ENCODE results near the gene FAR2.
"Not testable (repeated sequence)": the region's sequence is repeated elsewhere in the genome, so short reads cannot be mapped to it uniquely, and the experiment has no call there.

Gene FAR2

DNA sequence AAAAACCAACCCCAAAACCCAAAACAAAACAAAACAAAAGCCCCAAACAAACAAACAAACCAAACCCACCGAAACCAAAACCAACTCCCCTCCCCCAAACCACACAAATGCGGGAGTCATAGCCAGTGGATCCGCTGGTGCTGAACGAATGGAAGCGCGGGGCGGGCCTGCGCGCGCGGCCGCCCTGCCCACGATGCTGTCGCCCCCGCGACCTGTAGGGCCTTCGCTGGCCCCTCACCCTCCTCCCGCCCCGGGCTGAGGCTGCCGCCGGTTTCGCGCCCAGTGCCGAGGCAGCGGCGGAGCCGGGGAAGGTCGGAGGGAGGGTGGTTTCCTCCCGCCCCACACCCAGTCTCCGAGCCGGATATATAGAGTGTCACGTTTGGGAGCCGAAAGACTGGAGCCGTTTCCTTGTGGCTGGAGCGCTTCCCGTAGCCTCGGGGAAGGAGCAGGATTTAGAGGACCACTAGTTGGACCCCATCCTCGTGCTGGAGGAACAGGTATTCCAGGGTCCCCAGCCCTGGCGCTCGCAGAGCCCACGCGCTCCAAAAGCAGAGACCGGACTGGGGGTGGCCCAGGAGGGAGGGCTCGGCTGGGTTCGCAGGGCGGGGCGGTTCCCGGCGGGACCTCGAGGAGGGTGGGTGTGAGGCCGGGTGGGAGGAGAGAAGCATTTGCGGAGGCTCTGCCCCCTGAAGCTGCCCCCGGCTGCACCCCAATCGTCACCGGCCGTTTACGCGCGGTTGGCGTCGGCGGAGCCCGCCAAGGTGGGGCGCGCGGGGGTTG lies at the start of gene FAR2:
TSS of gene FAR2 (plus strand) at position 368 of the 780 bp plus-strand sequence. CDS start 121,172 bp downstream, outside the sequence.
- no peak for DNase-seq

DNA sequence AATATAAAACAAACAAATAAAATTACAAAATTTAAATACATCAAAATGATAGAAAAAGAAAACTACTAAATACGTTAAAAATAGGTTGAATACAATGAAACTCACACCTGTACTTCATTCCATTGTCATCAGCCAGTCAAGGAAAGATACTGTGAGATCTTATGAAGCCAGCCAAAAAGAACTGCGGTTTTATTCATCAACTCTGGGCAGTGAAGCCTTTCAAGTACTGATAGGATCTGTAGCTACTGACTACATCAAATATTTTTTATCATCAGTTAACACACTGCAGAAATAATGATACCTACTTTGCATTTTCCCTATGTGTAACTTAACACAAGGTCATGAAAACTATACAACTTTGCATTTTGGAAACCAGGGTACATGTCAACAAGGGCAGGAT lies 46.3 kb upstream of the FAR2 start:
- DNase-seq = no peak

DNA sequence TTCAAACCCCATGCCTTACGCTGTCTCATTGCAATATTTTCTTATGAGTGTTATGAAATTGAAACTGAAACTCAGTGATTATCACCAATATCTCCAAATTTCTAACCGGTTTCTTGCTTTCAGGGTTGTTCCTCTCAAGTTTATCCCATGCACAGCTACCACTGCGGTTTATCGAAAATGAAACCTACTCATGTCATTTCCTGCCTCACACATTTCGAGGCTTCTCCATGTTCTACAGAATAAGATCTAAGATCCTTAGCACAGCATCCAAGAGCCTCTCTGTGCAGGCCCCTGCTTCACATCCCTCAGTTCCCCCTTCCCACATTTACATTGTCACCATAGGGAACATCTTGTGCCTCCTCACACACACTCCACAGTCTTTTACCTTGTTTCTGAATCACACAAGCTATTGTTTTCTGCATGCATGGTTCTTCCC lies 45.5 kb upstream of the FAR2 start:
- no peak for DNase-seq

DNA sequence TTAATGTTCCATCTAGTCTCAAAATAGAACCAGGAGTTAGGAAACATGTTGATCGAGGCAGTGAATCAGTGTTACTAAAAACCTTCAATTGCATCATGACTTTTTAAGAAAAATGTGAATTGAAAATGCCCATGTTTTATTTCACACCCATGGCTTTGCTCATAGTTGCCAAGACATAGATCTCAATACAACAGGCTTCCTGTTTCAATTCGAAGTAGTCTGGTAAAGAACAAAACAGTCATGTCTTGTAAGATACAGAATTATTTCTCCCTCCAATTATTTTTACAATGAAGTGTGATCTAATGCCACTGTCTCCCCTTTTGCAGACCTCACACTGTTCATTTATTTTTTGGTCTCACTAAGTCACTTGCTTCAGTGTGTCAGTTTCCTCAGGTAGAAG lies 44.6 kb upstream of the FAR2 start:
- no peak for DNase-seq

DNA sequence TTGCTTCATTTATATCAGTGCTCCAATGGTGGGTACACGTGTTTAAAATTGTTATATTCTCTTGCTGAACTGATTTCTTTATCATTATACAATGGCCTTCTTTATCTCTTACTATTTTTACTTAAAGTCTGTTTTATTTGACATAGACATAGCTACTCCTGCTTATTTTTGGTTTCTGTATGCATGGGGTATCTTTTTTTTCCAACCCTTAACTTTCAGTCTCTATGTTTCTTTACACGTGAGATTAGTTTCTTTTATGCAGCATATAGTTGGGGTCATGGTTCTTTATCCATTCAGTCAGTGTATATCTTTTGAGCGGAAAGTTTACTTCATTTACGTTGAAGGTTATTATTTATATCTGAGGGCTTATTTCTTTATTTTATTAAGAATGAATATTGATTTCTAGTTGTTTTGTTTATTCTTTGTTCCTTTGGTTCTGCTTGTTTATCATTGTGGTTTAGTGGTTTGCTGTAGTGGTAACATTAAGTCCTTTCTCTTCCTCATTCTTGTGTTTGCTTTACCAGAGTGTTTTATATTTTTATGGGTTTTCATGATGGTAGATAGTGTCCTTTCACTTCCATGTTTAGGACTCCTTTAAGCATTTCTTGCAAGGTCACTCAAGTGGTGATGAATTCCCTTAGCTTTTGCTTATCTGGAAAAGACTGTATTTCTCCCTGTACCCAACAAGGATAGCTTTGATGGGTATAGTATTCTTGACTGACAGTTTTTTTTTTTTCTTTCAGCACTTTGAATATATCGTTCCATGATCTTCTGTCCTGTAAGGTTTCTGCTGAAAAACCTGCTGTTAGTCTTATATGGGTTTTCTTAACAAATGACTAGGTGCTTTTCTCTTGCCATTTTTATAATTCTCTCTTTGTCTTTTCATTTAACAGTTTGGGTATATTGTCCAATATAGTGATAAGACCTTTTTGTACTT lies 38.3 kb upstream of the FAR2 start:
- no peak for DNase-seq

DNA sequence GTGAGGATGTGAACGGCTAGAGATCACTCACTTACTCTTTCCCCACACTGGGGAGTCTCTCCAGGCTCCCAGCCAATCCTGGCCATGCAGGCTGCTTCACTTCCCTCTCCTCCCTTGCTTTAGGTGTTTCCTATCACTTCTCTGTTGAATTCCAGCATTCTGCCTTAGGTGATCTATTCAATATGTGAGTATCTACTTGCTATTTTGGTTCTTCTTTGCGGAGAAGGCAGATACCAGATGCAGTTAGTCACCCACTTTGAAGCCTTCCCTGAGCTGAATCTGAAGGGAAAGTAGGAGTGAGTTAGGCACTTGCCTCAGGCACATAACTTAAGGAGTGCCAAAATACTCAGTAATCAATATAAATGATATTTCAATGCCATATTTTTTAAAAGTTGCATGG lies 36.0 kb upstream of the FAR2 start:
- no peak for DNase-seq

DNA sequence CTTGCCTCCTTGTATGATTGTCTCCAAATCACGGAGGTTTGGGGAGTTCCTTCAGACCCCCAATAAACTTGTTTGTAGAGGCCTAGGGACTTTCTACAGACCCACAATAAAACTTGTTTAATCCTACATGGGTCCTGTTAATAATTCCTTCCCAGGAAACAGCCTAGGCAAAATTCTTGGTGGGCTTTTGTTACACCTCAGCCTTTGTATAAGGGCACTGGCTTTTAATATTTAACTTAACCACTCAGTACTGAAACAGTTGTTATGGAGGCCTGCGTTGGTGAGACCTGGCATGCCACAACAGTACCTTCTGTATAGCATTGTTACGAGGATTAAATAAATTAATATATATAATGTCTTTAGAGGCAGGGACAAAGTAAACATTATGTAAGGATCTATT lies 32.7 kb upstream of the FAR2 start:
- DNase-seq = no peak

DNA sequence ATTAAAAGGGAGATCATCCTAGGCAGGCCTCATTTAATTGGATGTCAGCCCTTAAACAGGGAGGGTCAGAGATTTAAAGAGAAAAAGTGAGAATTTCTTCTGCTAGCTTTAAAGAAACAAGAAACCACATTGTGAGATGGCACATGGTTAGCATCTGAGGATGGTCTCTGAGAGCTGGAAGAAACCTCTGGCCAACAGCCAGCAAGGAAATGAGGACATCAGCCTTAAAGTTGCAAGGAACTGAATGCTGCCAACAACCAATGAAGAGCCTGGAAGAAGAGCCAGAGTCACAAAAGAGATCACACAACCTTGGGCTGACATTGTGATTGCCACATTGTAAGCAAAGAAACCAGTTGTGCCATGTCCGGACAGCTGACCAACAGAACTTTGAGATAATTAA lies 17.5 kb upstream of the FAR2 start:
- DNase-seq = no peak

DNA sequence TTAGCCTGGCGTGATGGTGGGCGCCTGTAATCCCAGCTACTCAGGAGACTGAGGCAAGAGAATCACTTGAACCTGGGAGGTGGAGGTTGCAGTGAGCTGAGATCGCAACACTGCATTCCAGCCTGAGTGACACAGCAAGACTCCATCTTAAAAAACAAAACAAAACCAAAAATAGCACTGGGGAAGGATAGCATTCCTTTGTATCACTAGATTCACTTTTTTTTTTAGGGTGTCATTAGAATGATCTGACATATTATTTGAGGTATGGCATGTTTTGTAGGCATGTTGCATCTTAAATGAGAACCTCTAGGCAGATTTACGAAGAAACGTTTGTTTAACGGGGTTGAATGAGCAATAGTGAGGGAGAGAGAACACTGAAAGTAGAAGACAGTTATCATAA lies 16.8 kb upstream of the FAR2 start:
- DNase-seq = no peak

DNA sequence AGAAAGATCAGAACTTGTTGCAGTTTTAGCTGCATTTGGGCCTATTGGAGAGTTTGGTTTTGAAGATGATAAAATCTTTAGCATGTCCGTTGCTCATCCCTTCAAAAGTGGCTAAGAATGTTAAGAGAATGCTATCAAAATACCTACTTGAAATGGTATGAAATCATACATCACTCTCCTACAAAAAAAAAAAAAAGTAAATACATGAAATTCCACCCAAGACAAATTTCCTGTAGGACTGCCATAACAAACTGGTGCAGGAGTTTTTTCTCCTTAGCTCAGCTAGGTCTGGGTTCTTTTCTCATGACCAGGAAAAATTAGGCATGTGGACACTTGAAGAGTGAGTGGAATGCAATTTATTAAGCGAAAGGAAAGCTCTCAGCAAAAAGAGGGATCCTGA lies 15.9 kb upstream of the FAR2 start:
- DNase-seq = no peak

DNA sequence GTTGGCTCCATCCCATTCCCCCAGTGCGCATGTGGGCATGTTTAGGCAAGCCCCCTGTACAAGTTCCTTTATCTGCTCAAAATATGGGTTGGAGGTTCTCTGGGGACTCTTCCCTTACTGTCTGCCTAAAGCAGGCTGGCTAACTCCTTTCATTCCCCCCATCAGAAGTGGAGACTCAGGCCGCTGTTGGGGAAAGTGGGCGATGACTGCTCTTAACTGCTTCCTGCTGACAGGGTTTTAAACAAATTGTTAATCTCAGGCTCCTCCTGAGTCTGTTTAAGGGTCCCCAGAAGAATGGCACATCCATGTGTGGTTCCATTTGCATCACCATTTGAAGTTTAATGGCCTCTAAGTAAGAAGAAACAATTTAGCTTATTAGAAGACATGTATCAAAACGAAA lies 15.4 kb upstream of the FAR2 start:
- no peak for DNase-seq

DNA sequence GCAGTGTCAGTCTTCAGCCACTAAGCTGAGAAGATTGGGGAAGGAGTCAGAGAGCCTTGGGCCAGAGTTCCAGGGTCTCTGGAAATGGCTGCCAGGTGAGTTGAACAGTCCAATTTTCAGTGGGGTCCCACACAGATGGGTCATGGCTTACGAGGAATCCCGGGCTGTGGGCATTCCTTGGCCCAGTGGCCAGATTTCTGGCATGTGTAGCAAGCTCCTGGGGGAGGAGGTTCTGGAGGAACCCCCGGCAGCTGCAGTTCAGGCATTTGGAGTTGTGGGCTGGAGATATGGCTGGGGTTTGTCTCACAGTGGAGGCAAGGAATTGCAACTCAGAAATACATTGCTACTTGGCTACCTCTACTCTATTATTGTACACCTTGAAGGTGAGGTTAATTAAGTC lies 10.8 kb upstream of the FAR2 start:
- not testable (repeated sequence) for DNase-seq

DNA sequence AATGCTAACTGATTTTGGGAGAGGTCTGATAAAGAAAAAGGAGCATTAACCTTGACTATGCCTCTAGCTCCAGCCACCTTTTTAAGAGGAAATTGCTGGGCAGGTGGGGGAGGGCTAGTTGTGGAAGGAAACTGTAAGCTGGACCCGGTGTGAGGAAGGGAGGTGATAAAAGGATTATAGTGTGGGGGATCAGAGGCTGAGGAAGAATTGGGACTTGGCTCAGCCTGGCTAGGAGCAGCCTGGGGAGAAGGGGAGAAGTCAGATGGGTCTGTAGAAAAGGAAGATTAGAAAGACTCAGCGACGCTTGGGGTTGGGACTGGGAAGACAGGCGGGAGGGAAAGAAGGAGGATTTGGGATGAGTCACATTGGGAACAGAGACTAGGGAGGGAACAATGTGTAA lies 10.2 kb upstream of the FAR2 start:
- not testable (repeated sequence) for DNase-seq

DNA sequence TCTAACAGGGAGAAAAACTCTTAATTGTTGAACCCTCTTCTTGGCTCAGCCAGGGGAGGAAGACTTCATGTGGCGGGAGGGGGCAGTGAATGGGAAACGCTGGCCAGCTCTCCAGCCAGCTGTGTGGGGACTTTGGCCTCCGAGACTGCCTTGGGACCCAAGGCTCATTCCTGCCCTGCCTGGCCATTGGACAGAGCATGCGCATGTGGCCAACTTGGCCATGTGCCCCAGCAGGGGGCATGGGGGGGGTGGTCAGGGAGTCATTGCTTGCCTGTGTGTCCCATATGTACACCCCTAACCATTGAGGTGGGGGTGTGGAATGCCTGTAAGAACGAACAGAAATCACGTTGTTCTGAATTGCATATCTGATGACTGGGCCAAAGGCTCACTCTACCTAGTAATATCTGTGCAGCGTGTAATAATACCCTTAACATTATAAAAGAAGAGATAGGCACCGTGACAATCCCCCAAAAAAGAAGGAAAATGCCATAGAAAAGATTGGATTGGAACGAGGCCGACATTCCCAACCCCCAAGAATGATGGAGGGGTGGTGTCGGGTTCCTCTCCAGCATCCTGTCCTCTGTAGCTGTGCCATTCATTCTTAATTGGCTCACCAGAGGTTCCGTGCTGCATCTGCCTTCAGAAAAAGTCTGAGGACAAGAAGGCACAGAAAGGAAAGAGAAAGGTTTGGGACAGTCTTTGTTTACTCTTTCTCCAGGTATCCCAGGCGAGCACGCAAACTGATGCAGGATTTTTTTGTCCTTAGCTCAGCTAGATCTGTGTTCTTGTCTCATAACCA lies 3.5 kb upstream of the FAR2 start:
- DNase-seq = no peak

DNA sequence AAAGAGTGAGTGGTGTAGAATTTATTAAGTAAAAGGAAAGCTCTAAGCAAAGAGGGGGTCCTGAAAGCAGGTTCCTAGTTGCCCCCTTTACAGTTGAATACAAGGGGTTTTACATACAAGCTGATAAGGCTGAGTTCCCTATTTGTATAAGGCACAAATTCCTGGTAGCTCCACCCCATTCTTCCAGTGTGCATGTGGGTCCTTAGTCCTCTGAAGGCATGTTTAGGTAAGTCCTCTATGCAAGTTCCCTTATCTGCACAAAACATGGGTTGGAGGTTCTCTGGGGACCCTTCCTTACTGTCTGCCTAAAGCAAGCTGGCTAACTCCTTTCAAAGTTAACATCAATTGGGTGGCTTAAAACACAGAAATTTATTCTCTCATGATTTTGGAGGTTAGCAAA lies 2.9 kb upstream of the FAR2 start:
- DNase-seq = no peak

DNA sequence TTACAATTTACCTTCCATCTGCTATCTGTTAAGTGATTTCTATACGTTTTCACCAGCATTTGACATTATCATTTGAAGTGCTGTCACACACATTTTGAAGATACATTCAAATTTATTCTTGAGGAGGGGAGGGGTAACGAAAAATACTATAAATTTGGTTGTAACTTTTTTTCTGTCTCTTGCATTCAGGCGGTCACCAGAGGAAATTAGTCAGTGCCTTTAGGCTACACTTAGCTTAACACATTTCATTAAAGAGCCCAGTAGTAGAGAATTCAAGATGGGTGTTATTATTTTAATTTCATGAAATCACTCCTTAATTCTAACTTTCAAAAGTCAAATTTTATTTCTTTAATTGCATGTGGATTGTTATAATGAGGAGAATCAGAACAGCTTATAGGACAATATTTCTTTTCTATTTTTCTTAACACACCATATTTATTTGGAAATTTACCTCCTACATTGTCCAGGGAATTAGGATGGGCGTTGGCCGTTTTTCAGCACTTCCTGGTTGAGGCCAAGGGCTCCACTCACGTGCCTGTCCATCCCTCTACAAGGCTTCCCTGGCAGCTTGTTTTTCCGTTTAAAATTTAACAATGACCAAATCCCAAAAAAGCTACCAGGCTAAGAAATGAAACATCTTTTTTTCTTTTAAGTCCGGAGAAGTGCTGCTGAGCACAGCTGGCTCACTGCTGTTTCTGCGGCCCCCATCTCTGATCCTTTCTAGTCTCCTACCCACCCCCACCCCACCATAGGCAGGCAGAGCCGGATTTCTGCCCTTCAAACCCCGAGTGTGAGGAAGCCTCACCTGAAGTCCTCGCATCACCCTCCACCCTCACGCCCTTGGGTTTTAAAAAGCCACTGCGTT lies 1.1 kb upstream of the FAR2 start:
- DNase-seq = no peak

DNA sequence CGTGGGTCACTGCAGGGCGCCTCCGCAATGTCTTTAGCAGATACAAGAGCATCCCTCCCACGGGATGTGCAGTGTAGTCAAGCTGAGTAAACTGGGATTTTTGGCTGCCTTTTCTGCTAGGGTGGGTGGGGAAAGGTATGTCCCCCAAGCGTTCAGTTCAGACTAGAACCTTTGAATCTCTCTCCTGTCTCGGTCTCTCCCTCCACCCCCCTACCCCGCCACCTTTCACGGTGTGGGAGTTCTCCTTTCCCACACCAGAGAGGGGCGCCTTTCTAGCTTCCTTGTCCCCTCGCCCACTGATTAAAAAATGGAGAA lies 525 bp upstream of the FAR2 start:
- DNase-seq = no peak

DNA sequence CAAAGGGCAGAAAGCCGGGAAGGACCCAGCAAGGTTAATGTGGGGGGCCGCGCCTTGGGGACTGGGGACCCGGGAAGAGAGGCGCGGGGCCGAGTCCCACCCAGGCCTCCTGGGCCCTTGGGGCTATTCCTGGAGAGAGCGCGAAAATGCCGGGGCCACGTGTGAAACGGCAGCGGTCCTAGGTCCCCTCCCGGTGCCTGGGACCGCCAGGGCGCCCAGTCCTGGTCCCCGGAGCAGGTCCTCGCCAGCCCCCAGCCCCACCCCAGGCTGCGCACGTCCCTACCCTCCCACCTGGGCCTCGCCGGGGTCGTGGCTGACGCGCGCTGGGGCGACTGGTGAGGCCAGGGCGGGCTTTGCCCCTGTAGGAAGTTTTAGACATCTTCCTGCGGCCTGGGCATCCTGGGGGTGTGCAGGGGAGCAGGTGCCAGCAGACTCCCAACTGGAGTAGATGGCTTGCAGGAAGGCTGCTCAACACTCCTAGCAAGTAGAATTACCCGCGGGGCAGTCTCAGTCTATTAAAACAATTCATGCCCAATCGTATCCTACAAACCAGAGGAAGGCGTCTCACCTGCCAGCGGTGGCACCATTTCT lies 708 bp downstream of the FAR2 start:
- no peak for DNase-seq

DNA sequence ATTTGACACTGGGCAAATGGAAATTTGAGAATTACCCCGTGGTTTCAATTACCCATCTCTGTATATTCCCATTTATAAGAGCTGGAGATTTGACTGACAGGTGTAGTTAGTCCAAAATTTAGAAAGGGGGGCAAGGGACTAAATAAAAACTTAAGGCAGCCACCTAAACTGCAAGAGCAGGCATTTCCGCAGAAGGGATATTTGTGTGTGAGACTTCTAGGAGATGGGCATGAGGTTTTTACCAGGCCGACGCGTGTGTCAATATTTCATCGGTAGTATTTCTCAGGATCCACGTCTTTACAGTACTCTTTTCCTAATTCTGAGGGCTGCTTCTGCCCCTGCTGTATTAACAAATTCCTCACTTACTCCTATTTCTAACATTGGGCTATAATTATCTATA lies 1.4 kb downstream of the FAR2 start:
- DNase-seq = no peak

DNA sequence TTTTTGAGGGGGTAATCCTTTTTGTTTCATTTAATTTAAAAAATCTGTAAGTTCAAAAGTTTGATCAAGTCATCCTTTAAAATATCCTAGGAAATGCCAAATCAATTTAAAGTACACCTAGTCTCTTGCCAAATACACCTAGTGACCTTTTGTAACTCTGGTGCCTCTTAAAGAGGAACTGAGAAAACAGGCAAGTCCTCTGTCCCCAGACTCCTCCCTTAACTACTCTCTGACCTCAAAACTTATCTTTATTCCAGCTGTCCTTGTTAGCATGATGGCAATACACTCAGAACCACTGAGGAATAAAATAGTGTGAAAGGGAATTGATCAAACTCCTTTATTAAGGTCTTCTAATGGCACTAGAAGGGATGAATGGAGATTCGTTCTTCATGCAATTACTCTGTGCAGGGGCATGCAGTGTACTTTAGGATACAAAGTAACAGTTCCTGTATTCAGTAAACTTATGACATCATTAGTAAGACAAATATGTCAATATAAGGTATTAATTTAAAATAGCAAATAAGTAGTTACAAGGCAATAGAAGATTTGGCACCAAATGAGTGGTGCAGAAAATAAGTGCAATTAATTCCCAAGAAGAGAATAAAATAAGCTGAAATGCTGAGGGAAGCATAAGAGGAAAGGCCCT lies 3.3 kb downstream of the FAR2 start:
- no peak for DNase-seq

DNA sequence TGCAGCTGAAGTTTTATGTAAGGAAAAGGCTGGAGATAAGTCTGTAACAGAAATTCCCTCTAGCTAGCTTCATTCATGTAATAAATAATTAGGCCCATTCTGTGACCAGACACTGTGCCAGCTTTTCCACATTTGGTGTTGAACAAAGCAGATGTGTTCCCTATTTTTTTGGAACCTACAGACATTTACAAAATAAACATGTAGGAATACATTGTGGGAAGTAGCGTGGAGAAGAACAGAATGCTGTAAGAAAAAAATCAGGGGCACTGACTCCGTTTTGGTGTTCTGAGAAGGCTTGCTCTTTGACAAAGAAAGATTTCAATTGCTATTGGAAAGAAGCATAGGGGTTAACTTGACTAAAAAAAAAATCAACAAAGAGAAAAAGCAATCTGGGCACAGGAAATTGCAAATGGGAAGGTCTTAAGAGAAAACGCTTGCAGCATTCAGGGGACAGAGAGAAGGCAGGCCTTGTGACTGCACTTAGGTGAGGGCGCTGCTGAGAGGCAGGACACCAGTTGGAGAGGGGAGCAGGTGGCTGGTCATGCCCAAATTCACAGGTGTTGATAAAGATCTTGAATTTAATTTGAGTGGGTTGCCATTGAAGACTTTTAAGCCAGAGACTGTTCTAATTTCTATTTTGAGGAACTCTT lies 4.0 kb downstream of the FAR2 start:
- no peak for DNase-seq
